ENCODE data around the gene ENKUR. TPM values are rescaled to one million over a fixed set of nuclear protein-coding genes. Genes with fewer than 3 reads are reported as not detected.

The ENKUR gene
- total and polyA plus RNA-seq, 3 donors from 2014 or later = 2.2 to 6.2 (median 2.5) TPM

GRCh38 chr10:24950439-24950838, 65.5 kb downstream of the ENKUR start:
- Histone ChIP-seq H3K27ac (no peak overlapping the region), H3K4me3 (no peak overlapping the region), H3K9me3 (no peaks in the 10 kb centered on the region), H3K36me3 (ENCODE audit: low read depth, missing control alignments) (no peaks in the 10 kb centered on the region), H3K27me3 (no peaks in the 10 kb centered on the region), H3K4me1 (peaks cover 6% of the 10 kb centered on the region)
- intact Hi-C loops (cut with DNase I; ENCODE audit: low total_unique reads) = loop anchor here (2.0 kb wide), 1 partner anchor 66 kb away; the partner anchor contains the start of genes ENKUR and THNSL1
- TF ChIP-seq, protein P1, sequence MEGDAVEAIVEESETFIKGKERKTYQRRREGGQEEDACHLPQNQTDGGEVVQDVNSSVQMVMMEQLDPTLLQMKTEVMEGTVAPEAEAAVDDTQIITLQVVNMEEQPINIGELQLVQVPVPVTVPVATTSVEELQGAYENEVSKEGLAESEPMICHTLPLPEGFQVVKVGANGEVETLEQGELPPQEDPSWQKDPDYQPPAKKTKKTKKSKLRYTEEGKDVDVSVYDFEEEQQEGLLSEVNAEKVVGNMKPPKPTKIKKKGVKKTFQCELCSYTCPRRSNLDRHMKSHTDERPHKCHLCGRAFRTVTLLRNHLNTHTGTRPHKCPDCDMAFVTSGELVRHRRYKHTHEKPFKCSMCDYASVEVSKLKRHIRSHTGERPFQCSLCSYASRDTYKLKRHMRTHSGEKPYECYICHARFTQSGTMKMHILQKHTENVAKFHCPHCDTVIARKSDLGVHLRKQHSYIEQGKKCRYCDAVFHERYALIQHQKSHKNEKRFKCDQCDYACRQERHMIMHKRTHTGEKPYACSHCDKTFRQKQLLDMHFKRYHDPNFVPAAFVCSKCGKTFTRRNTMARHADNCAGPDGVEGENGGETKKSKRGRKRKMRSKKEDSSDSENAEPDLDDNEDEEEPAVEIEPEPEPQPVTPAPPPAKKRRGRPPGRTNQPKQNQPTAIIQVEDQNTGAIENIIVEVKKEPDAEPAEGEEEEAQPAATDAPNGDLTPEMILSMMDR (IDR thresholded peaks at IDR 0.05) = no peak
- no peak for TF ChIP-seq POLR2A (IDR thresholded peaks at IDR 0.05)
- WGBS, 2 donors = 61 to 69% methylated on average over 5 of the region's 5 CpGs
- DNase-seq = no peak

DNA sequence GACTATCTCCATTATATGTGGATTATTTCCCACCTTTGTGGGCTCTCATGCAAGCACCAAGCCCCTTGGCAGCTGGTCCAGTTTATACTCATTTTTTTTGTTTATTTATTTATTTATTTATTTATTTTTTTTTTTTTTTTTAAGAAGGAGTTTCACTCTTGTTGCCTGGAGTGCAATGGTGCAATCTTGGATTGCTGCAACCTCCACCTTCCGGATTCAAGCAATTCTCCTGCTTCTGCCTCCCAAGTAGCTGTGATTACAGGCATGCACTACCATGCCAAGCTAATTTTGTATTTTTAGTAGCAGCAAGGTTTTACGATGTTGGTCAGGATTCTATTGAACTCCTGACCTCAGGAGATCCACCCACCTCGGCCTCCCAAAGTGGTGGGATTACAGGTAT, 66.3 kb downstream of the ENKUR start:
- peaks cover 6% of the 10 kb centered on the region for H3K4me1 ChIP-seq
- no peak overlapping the region for H3K4me3 ChIP-seq
- DNase-seq = no peak
- H3K27ac ChIP-seq = no peak overlapping the region
- no peaks in the 10 kb centered on the region for H3K27me3 ChIP-seq
- no peaks in the 10 kb centered on the region for H3K36me3 ChIP-seq (ENCODE audit: low read depth, missing control alignments)
- intact Hi-C loops (cut with DNase I; ENCODE audit: low total_unique reads) = loop anchor here (2.0 kb wide), 1 partner anchor 67 kb away; the partner anchor contains the start of genes ENKUR and THNSL1
- H3K9me3 ChIP-seq = no peaks in the 10 kb centered on the region
- WGBS, 2 donors = 94 to 95% methylated on average over 3 of the region's 3 CpGs
- TF ChIP-seq, protein P1 (IDR thresholded peaks at IDR 0.05) = no peak
- TF ChIP-seq POLR2A (IDR thresholded peaks at IDR 0.05) = no peak

GRCh38 chr10:24947304-24948097, 68.5 kb downstream of the ENKUR start:
- no peaks in the 10 kb centered on the region for H3K9me3 ChIP-seq
- peak overlapping the region in 1 of 2 donors; percentile 7 for H3K27ac ChIP-seq
- no peaks in the 10 kb centered on the region for H3K36me3 ChIP-seq (ENCODE audit: low read depth, missing control alignments)
- TF ChIP-seq POLR2A (IDR thresholded peaks at IDR 0.05) = no peak
- TF ChIP-seq, protein P1 (IDR thresholded peaks at IDR 0.05) = no peak
- intact Hi-C loops (cut with DNase I; ENCODE audit: low total_unique reads) = no loop called here
- H3K4me1 ChIP-seq = peaks cover 6% of the 10 kb centered on the region
- no peak overlapping the region for H3K4me3 ChIP-seq
- 66 to 68% methylated on average over 4 of the region's 4 CpGs for WGBS, 2 donors
- DNase-seq = no peak
- no peaks in the 10 kb centered on the region for H3K27me3 ChIP-seq

DNA sequence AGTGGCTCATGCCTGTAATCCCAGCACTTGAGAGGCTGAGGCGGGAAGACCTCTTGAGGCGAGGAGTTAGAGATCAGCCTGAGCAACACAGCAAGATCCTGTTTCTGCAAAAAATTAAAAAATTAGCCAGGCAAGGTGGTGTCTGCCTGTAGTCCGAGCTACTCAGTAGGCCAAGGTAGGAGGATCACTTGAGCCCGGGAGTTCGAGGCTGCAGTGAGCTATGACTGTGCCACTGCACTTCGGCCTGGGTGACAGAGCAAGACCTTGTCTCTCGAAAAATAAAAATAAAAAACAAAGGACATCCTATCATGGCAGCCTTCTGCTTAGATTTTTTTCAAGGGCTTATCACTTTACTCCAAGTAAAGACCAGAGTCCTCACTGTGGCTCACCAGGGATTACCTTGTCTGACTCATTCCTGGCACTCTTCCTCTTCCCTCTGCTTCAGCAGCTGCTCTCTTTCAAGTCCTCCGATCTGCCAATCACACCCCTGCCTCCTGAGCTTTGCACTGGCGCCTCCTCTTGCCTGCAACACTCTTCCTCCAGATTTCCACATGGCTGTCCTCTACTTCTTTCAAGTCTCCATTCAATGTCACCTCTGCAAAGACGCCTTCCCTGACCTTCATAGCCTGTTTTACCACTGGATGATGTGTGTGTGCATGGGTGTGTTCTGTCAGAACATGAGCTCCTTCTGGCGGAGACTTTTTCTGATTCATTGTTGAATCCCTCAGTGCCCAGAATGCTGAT, 71.3 kb downstream of the ENKUR start:
- no peak for DNase-seq
- H3K27ac ChIP-seq = no peak overlapping the region
- H3K36me3 ChIP-seq (ENCODE audit: low read depth, missing control alignments) = no peaks in the 10 kb centered on the region
- H3K4me3 ChIP-seq = no peak overlapping the region
- H3K9me3 ChIP-seq = no peaks in the 10 kb centered on the region
- no peaks in the 10 kb centered on the region for H3K27me3 ChIP-seq
- intact Hi-C loops (cut with DNase I; ENCODE audit: low total_unique reads) = no loop called here
- TF ChIP-seq POLR2A (IDR thresholded peaks at IDR 0.05) = no peak
- TF ChIP-seq, protein P1 (IDR thresholded peaks at IDR 0.05) = no peak
- no peaks in the 10 kb centered on the region for H3K4me1 ChIP-seq
- 89 to 93% methylated on average over 11 of the region's 11 CpGs for WGBS, 2 donors
